Measurements from ENCODE around the gene LAPTM5. TPM values are rescaled to one million over a fixed set of nuclear protein-coding genes. Genes with fewer than 3 reads are reported as not detected.

The LAPTM5 gene
- total and polyA plus RNA-seq, 4 donors, result 18.0 to 46.2 (median 28.1) TPM

DNA sequence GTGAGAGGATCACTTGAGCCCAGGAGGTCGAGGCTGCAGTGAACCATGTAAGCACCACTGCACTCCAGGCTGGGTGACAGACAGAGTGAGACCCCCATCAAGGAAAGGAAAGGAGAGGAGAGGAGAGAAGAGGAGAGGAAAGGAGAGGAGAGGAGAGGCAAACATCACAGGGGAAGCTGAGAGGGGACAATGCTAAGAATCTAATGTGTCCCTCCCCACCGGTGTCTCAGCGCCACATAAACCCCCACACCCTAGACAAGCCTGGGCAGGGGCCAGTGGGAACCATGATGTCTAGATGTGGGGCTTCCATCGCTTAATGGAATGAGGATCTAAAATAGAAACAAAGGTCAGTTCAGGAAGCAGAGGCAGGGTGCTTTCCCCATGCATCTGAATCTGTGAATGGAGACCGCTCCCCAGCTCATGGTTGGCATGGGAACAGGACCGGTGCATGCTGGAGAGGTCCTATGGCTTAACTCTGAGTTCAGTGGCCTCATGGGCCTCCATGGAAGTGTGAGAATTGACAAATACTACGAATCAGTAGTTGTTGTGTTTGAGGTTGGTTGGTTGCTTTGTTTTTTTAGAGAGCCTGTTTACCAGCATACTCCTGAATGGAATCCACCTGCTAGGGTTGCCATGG lies 16.3 kb upstream of the LAPTM5 start:
- Histone ChIP-seq H3K4me3 (ENCODE audit: low read depth in 1 of 3, low read length in 3 of 3) (no peak overlapping the region), H3K27ac (ENCODE audit: low read depth in 1 of 2, low read length in 2 of 2) (no peak overlapping the region), H3K36me3 (ENCODE audit: control insufficient read depth in 4 of 4, insufficient read depth in 3 of 4, low read depth in 1 of 4, low read length in 3 of 4) (no peaks in the 10 kb centered on the region), H3K9ac (ENCODE audit: low read depth in 1 of 2, low read length in 2 of 2) (no peak overlapping the region), H3K27me3 (ENCODE audit: control insufficient read depth in 4 of 4, insufficient read depth in 4 of 4, low read length in 3 of 4) (peaks cover 0 to 2% (median 0%) of the 10 kb centered on the region in 4 donors), H3K9me3 (ENCODE audit: control insufficient read depth in 4 of 4, low read length in 3 of 4) (no peaks in the 10 kb centered on the region), H3K4me1 (ENCODE audit: control insufficient read depth in 4 of 4, insufficient read depth in 4 of 4, low read length in 3 of 4) (no peaks in the 10 kb centered on the region)
- 76% methylated on average over 7 of the region's 7 CpGs for WGBS
- no peak for DNase-seq (ENCODE audit: low spot score)
- TF ChIP-seq FOXA1 (IDR thresholded peaks at IDR 0.05) (no peak), RXRA (IDR thresholded peaks at IDR 0.05) (no peak), GABPA (IDR thresholded peaks at IDR 0.05 in 1 of 2, conservative IDR thresholded peaks at IDR 0.05 in 1 of 2) (no peak), FOXA2 (IDR thresholded peaks at IDR 0.05) (no peak), YY1 (IDR thresholded peaks at IDR 0.05) (no peak), HNF4A (conservative IDR thresholded peaks at IDR 0.05) (no peak), RAD21 (IDR thresholded peaks at IDR 0.05) (no peak)
- TF ChIP-seq, protein P1, sequence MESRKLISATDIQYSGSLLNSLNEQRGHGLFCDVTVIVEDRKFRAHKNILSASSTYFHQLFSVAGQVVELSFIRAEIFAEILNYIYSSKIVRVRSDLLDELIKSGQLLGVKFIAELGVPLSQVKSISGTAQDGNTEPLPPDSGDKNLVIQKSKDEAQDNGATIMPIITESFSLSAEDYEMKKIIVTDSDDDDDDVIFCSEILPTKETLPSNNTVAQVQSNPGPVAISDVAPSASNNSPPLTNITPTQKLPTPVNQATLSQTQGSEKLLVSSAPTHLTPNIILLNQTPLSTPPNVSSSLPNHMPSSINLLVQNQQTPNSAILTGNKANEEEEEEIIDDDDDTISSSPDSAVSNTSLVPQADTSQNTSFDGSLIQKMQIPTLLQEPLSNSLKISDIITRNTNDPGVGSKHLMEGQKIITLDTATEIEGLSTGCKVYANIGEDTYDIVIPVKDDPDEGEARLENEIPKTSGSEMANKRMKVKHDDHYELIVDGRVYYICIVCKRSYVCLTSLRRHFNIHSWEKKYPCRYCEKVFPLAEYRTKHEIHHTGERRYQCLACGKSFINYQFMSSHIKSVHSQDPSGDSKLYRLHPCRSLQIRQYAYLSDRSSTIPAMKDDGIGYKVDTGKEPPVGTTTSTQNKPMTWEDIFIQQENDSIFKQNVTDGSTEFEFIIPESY (IDR thresholded peaks at IDR 0.05), result no peak
- TF ChIP-seq, protein P2, sequence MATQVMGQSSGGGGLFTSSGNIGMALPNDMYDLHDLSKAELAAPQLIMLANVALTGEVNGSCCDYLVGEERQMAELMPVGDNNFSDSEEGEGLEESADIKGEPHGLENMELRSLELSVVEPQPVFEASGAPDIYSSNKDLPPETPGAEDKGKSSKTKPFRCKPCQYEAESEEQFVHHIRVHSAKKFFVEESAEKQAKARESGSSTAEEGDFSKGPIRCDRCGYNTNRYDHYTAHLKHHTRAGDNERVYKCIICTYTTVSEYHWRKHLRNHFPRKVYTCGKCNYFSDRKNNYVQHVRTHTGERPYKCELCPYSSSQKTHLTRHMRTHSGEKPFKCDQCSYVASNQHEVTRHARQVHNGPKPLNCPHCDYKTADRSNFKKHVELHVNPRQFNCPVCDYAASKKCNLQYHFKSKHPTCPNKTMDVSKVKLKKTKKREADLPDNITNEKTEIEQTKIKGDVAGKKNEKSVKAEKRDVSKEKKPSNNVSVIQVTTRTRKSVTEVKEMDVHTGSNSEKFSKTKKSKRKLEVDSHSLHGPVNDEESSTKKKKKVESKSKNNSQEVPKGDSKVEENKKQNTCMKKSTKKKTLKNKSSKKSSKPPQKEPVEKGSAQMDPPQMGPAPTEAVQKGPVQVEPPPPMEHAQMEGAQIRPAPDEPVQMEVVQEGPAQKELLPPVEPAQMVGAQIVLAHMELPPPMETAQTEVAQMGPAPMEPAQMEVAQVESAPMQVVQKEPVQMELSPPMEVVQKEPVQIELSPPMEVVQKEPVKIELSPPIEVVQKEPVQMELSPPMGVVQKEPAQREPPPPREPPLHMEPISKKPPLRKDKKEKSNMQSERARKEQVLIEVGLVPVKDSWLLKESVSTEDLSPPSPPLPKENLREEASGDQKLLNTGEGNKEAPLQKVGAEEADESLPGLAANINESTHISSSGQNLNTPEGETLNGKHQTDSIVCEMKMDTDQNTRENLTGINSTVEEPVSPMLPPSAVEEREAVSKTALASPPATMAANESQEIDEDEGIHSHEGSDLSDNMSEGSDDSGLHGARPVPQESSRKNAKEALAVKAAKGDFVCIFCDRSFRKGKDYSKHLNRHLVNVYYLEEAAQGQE (IDR thresholded peaks at IDR 0.05), result no peak
- TF ChIP-seq, protein P3, sequence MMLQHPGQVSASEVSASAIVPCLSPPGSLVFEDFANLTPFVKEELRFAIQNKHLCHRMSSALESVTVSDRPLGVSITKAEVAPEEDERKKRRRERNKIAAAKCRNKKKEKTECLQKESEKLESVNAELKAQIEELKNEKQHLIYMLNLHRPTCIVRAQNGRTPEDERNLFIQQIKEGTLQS (IDR thresholded peaks at IDR 0.05), result no peak

DNA sequence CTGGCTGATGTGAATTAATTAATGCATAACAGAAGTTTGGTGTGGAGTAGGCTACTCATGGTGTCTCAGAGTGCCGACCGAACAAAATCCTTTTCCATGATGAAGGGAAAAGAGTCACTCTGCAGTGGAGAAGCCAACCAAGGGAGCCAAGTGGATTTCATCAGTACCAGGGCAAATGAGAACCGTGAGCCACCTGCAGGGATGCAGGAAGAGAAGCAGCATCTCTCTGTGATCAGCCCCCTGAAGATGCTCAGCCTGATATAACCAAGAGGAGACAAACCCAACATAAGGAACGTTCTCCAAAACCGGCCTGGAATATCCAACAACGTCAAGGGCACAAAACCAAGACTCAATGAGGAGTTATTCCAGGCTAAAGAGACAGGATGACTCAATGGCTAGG lies 13.4 kb upstream of the LAPTM5 start:
- H3K36me3 ChIP-seq (ENCODE audit: control insufficient read depth in 4 of 4, insufficient read depth in 3 of 4, low read depth in 1 of 4, low read length in 3 of 4), result no peaks in the 10 kb centered on the region
- H3K4me1 ChIP-seq (ENCODE audit: control insufficient read depth in 4 of 4, insufficient read depth in 4 of 4, low read length in 3 of 4), result no peaks in the 10 kb centered on the region
- TF ChIP-seq HNF4G (IDR thresholded peaks at IDR 0.05) (no peak), RXRA (IDR thresholded peaks at IDR 0.05) (no peak), GABPA (IDR thresholded peaks at IDR 0.05 in 1 of 2, conservative IDR thresholded peaks at IDR 0.05 in 1 of 2) (no peak), SP1 (IDR thresholded peaks at IDR 0.05) (no peak), FOXA2 (IDR thresholded peaks at IDR 0.05) (no peak), RAD21 (IDR thresholded peaks at IDR 0.05) (no peak), YY1 (IDR thresholded peaks at IDR 0.05) (no peak)
- TF ChIP-seq, protein P2 (IDR thresholded peaks at IDR 0.05), result no peak
- TF ChIP-seq, protein P3 (IDR thresholded peaks at IDR 0.05), result no peak
- TF ChIP-seq, protein P1 (IDR thresholded peaks at IDR 0.05), result no peak
- TF ChIP-seq, protein P4, sequence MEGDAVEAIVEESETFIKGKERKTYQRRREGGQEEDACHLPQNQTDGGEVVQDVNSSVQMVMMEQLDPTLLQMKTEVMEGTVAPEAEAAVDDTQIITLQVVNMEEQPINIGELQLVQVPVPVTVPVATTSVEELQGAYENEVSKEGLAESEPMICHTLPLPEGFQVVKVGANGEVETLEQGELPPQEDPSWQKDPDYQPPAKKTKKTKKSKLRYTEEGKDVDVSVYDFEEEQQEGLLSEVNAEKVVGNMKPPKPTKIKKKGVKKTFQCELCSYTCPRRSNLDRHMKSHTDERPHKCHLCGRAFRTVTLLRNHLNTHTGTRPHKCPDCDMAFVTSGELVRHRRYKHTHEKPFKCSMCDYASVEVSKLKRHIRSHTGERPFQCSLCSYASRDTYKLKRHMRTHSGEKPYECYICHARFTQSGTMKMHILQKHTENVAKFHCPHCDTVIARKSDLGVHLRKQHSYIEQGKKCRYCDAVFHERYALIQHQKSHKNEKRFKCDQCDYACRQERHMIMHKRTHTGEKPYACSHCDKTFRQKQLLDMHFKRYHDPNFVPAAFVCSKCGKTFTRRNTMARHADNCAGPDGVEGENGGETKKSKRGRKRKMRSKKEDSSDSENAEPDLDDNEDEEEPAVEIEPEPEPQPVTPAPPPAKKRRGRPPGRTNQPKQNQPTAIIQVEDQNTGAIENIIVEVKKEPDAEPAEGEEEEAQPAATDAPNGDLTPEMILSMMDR (IDR thresholded peaks at IDR 0.05; ENCODE audit: low read depth, low read length, missing input control), result no peak
- no peak for DNase-seq (ENCODE audit: low spot score)
- no peak overlapping the region for H3K9ac ChIP-seq (ENCODE audit: low read depth in 1 of 2, low read length in 2 of 2)
- H3K4me3 ChIP-seq (ENCODE audit: low read depth in 1 of 3, low read length in 3 of 3), result no peak overlapping the region
- peaks cover 0 to 2% (median 0%) of the 10 kb centered on the region in 4 donors for H3K27me3 ChIP-seq (ENCODE audit: control insufficient read depth in 4 of 4, insufficient read depth in 4 of 4, low read length in 3 of 4)
- no peak overlapping the region for H3K27ac ChIP-seq (ENCODE audit: low read depth in 1 of 2, low read length in 2 of 2)
- H3K9me3 ChIP-seq (ENCODE audit: control insufficient read depth in 4 of 4, low read length in 3 of 4), result no peaks in the 10 kb centered on the region
- 93% methylated on average over 6 of the region's 6 CpGs for WGBS
